ENCODE data around the gene RASEF. TPM values are rescaled to one million over a fixed set of nuclear protein-coding genes. Genes with fewer than 3 reads are reported as not detected.

Gene RASEF
- total RNA-seq, 2 donors from 2014 or later = 36.4 to 125 TPM

DNA sequence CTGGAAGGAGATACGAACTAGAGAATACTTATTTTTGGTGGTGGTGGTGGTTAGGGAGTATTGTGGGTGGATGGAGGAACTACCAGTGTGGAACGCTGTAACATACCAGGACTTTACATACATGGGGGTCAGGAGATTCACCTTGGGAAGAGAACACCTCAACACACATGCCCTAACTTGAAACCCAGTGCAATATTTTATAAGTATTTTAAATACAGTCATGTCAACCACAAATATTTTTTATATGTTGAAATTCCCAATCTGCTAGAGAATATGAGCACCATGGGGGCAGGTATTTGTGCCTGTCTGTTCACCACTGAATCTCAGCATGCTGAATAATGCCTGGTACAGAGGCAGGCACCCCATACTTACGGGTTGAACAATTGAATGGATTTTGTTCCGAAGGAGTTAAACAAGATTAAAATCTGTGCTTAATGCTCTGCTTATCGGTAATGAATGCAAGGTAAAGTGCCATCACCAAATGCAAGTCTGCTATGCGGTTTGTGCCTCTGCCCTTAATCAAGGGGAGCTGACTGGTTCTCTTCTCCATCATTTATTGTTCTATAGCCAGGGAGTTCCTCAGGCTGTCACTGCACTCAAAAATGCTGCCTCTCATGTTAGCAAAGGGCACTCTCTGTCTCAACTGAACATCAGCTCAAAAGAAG lies 65.3 kb downstream of the RASEF start:
- Histone ChIP-seq H3K9me3 (no peaks in the 10 kb centered on the region), H3K4me1 (replicated peaks) (no peaks in the 10 kb centered on the region), H3K4me3 (no peak overlapping the region), H3K36me3 (no peaks in the 10 kb centered on the region), H3K27me3 (replicated peaks; ENCODE audit: insufficient read depth) (no peaks in the 10 kb centered on the region), H3K27ac (no peak overlapping the region)
- DNase-seq (ENCODE audit: low spot score) = no peak
- TF ChIP-seq, protein P1, sequence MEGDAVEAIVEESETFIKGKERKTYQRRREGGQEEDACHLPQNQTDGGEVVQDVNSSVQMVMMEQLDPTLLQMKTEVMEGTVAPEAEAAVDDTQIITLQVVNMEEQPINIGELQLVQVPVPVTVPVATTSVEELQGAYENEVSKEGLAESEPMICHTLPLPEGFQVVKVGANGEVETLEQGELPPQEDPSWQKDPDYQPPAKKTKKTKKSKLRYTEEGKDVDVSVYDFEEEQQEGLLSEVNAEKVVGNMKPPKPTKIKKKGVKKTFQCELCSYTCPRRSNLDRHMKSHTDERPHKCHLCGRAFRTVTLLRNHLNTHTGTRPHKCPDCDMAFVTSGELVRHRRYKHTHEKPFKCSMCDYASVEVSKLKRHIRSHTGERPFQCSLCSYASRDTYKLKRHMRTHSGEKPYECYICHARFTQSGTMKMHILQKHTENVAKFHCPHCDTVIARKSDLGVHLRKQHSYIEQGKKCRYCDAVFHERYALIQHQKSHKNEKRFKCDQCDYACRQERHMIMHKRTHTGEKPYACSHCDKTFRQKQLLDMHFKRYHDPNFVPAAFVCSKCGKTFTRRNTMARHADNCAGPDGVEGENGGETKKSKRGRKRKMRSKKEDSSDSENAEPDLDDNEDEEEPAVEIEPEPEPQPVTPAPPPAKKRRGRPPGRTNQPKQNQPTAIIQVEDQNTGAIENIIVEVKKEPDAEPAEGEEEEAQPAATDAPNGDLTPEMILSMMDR (IDR thresholded peaks at IDR 0.05) = no peak
- TF ChIP-seq POLR2AphosphoS5 (IDR thresholded peaks at IDR 0.05) = no peak
- no peak for TF ChIP-seq POLR2A (IDR thresholded peaks at IDR 0.05)
- intact Hi-C loops (cut with DNase I) = no loop called here
- 94% methylated on average over 6 of the region's 6 CpGs for WGBS

DNA sequence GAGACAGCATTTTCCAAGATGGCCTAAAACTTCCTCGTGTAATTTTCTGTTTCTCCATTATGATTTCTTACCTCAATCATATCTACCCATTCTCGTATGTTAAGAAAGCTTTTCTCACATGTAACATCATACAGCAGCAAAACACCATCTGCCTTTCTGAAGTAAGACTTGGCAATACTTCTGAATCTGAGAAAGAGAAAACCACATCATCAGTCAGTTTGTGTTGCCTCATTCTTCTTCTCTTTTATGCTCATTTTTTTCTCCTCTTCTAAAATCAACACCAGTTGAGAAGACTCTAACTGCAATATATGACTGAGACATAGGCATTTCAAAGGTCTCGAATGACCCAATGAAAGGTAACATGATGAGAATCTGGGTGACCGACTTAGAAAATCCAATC lies 66.0 kb downstream of the RASEF start:
- no peak for DNase-seq (ENCODE audit: low spot score)
- intact Hi-C loops (cut with DNase I) = no loop called here
- 92% methylated on average over 4 of the region's 4 CpGs for WGBS
- no peaks in the 10 kb centered on the region for H3K27me3 ChIP-seq (replicated peaks; ENCODE audit: insufficient read depth)
- no peaks in the 10 kb centered on the region for H3K4me1 ChIP-seq (replicated peaks)
- no peaks in the 10 kb centered on the region for H3K9me3 ChIP-seq
- no peak overlapping the region for H3K27ac ChIP-seq
- H3K36me3 ChIP-seq = no peaks in the 10 kb centered on the region
- no peak overlapping the region for H3K4me3 ChIP-seq
- TF ChIP-seq, protein P1 (IDR thresholded peaks at IDR 0.05) = no peak
- no peak for TF ChIP-seq POLR2AphosphoS5 (IDR thresholded peaks at IDR 0.05)
- TF ChIP-seq POLR2A (IDR thresholded peaks at IDR 0.05) = no peak

DNA sequence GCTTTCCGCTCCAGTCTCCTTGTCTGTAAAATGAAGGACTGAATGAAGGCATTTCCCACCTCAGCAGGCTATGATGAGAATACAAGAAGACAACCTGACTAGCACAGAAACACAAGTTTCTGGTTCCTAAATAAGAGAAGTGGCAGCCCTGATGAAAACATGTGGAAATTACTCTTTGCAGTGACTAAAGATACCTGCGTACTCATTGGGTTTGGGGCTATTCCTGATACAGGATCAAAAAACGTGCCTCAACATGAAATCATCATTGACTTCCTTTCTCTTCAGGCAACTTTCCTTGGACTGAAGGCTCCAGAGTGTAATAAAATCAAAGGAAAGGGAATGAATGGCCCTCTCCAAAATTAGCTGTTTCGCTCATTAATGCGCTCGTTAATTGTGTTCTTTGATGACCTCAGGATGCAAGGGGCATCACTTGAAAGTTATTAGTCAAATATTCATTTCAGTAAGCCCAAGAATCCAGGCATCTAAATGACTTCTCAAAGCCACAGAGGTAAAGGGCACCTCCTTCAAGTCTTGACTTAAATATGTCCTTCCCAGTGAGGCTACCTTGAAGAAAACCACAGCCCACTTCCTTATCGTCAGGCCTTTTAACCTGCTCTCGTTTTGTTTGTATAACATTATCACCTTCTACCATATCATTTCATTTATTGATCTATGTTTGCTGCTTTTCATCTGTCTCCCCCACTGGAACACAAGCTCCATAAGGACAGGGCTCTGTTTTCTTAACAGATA lies 68.9 kb downstream of the RASEF start:
- Histone ChIP-seq H3K4me1 (replicated peaks) (no peaks in the 10 kb centered on the region), H3K27ac (no peak overlapping the region), H3K27me3 (replicated peaks; ENCODE audit: insufficient read depth) (no peaks in the 10 kb centered on the region), H3K4me3 (no peak overlapping the region), H3K36me3 (no peaks in the 10 kb centered on the region), H3K9me3 (no peaks in the 10 kb centered on the region)
- no peak for DNase-seq (ENCODE audit: low spot score)
- TF ChIP-seq POLR2AphosphoS5 (IDR thresholded peaks at IDR 0.05) (no peak), POLR2A (IDR thresholded peaks at IDR 0.05) (no peak)
- TF ChIP-seq, protein P1 (IDR thresholded peaks at IDR 0.05) = no peak
- 87% methylated on average over 8 of the region's 8 CpGs for WGBS
- intact Hi-C loops (cut with DNase I) = no loop called here

DNA sequence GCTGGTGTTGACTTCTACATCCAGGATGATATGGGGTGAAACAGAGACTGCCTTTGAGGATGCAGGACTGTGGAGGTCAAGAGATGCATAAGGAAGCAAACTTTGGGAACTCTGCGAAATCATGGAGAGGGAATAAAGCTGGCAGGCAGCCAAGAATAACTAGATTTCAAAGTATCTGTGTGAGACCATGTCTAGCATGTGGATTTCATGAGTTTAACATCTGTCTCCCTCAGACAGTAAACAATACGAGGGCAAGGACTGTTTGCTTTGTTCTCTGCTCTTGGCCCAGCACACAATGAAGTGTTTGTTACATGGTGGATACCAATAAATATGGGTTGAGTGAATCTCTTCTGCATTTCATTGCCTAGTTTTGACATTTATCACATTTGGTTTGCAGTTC lies 71.3 kb downstream of the RASEF start:
- WGBS = 35% methylated on average over 2 of the region's 2 CpGs
- TF ChIP-seq POLR2A (IDR thresholded peaks at IDR 0.05) = no peak
- TF ChIP-seq POLR2AphosphoS5 (IDR thresholded peaks at IDR 0.05) = no peak
- TF ChIP-seq, protein P1 (IDR thresholded peaks at IDR 0.05) = no peak
- Histone ChIP-seq H3K27me3 (replicated peaks; ENCODE audit: insufficient read depth) (no peaks in the 10 kb centered on the region), H3K36me3 (no peaks in the 10 kb centered on the region), H3K27ac (no peak overlapping the region), H3K4me1 (replicated peaks) (no peaks in the 10 kb centered on the region), H3K4me3 (no peak overlapping the region), H3K9me3 (no peaks in the 10 kb centered on the region)
- intact Hi-C loops (cut with DNase I) = no loop called here
- peak; percentile 6 for DNase-seq (ENCODE audit: low spot score)

DNA sequence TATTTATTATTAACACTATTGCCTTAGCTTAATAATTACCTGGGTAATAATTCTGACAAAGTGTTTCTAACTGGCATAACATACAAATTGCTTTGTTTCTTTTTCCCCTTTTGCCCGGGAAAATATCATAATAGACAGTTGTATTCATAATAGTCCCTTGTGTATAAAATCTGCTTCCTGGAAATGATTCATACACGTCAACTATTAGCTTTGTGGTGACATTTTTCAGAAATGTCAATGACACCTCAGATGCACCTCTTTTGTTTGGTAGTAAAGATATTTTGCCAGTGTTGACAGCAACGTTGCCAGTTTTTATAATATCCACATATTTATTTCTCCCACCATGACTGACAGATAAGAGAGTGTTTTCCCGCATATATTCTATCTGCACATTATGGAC lies 73.0 kb downstream of the RASEF start:
- no peak overlapping the region for H3K27ac ChIP-seq
- intact Hi-C loops (cut with DNase I) = no loop called here
- no peaks in the 10 kb centered on the region for H3K27me3 ChIP-seq (replicated peaks; ENCODE audit: insufficient read depth)
- no peaks in the 10 kb centered on the region for H3K36me3 ChIP-seq
- WGBS = 80% methylated on average over 4 of the region's 4 CpGs
- no peaks in the 10 kb centered on the region for H3K4me1 ChIP-seq (replicated peaks)
- no peak overlapping the region for H3K4me3 ChIP-seq
- DNase-seq (ENCODE audit: low spot score) = no peak
- no peaks in the 10 kb centered on the region for H3K9me3 ChIP-seq
- TF ChIP-seq, protein P1 (IDR thresholded peaks at IDR 0.05) = no peak
- TF ChIP-seq POLR2A (IDR thresholded peaks at IDR 0.05) = no peak
- TF ChIP-seq POLR2AphosphoS5 (IDR thresholded peaks at IDR 0.05) = no peak

Measured in prostate gland (tissue), 2 donors.